NB4 (cell line): ENCODE results near the gene FIS1.

ENCODE experiments used
- POLR2A ChIP-seq: IDR thresholded peaks from 2 replicates; pipeline ENCODE4 v1.6.1; 2011; ENCODE audit warnings: mild to moderate bottlenecking; ENCODE audit not compliant: insufficient read length; ENCODE audit errors: extremely low read depth
- TF ChIP-seq, protein P1 (sequence below): IDR thresholded peaks from one replicate; pipeline ENCODE4 v1.5.1; 2012; ENCODE audit warnings: low read depth, low read length
- TF ChIP-seq, protein P2 (sequence below): IDR thresholded peaks from 2 replicates; pipeline ENCODE4 v1.6.1; 2011; ENCODE audit warnings: low read depth, low read length

DNA sequence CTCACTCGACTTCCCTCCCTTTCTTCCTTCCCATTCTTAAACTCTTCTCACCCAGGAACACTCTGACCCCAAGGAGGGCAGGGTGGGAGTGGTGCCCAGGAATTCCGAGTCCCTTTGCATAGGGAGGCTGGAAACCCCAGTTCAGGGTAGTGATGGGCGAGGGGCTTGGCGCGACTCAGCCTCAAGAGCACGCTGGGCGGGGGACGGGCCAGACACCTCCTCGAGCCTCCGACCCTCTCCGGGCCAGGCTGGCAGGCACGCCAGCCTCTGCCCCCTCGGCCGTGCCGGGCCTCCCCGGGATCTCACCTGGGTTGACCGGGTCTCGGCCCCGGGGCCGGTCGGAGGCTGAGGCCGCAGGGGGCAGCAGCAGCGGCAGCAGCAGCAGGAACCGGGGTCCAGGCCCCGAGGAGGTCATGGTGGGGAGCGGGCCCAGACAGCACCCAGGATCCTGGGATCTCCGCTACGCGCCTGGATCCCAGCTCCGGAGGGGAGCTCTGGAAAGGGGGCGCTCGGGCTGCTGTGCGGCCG is 28.0 kb downstream of the FIS1 start:
- TF ChIP-seq, protein P1, sequence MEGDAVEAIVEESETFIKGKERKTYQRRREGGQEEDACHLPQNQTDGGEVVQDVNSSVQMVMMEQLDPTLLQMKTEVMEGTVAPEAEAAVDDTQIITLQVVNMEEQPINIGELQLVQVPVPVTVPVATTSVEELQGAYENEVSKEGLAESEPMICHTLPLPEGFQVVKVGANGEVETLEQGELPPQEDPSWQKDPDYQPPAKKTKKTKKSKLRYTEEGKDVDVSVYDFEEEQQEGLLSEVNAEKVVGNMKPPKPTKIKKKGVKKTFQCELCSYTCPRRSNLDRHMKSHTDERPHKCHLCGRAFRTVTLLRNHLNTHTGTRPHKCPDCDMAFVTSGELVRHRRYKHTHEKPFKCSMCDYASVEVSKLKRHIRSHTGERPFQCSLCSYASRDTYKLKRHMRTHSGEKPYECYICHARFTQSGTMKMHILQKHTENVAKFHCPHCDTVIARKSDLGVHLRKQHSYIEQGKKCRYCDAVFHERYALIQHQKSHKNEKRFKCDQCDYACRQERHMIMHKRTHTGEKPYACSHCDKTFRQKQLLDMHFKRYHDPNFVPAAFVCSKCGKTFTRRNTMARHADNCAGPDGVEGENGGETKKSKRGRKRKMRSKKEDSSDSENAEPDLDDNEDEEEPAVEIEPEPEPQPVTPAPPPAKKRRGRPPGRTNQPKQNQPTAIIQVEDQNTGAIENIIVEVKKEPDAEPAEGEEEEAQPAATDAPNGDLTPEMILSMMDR = peak; percentile 22
- no peak for TF ChIP-seq POLR2A
- TF ChIP-seq, protein P2, sequence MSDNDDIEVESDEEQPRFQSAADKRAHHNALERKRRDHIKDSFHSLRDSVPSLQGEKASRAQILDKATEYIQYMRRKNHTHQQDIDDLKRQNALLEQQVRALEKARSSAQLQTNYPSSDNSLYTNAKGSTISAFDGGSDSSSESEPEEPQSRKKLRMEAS = no peak
